ENCODE measurements around the gene MAPK6.

Gene MAPK6

GRCh38 chr15:52106641-52107040, 87.6 kb downstream of the MAPK6 start:
- no peak overlapping the region for H3K9ac ChIP-seq (ENCODE audit: low read length)
- H3K27me3 ChIP-seq (ENCODE audit: control insufficient read depth, insufficient read depth, low read length) = peaks cover 10% of the 10 kb centered on the region

GRCh38 chr15:52107238-52107637, 88.2 kb downstream of the MAPK6 start:
- Histone ChIP-seq H3K4me1 (ENCODE audit: control insufficient read depth, insufficient read depth, low read length) (no peaks in the 10 kb centered on the region), H3K9ac (ENCODE audit: low read length) (no peak overlapping the region), H3K36me3 (ENCODE audit: control insufficient read depth, insufficient read depth, low read length) (no peaks in the 10 kb centered on the region), H3K4me3 (ENCODE audit: low read length) (no peak overlapping the region), H3K9me3 (ENCODE audit: control insufficient read depth, low read length) (no peaks in the 10 kb centered on the region), H3K27me3 (ENCODE audit: control insufficient read depth, insufficient read depth, low read length) (peaks cover 16% of the 10 kb centered on the region)

More at GRCh38 chr15:52106641-52107040, 87.6 kb downstream of the MAPK6 start:
- Histone ChIP-seq H3K4me3 (ENCODE audit: low read length) (no peak overlapping the region), H3K4me1 (ENCODE audit: control insufficient read depth, insufficient read depth, low read length) (no peaks in the 10 kb centered on the region), H3K9me3 (ENCODE audit: control insufficient read depth, low read length) (no peaks in the 10 kb centered on the region), H3K36me3 (ENCODE audit: control insufficient read depth, insufficient read depth, low read length) (no peaks in the 10 kb centered on the region)

DNA sequence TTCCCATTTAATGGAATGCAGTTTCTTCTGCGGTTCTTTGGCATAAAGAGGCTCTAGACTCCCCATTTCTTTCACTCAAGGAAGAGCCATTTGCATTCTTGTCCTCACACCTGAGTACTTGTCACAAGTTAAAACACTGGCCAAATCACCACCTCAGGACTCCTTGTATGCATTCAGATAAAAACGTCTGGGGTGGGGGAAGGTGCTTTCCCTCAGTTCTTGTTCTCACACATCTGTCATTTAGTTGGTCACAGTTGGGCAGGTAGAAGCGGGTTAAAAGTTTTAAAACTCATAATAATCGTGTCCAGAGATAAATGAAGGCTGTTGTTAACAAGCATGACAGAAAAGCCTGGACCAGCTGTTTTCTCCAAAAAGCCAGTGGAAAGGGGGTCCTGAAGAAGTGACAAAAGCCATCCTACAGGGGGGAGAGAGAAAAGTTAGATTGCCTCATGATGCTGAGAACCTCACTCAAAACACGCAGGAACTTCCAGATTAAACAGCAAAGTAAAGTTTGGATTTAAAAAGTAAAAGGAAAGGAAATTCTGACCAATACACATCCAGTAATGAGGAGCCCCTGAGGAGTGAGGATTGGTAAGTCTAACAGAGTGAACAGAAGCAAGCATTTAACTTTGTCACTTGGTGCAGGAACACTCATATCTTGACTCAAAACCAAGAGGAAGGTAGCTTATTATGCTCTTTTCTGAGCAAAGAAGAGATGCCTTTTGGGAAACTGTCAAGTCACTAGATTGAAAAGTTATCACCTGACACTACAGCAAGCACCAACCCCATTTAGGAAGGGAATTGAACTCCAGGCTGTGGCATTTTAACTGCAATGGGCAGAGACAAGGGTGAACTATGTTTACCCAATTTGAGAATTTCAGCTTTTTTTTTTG, 90.8 kb downstream of the MAPK6 start:
- H3K9ac ChIP-seq (ENCODE audit: low read length) = no peak overlapping the region
- H3K27me3 ChIP-seq (ENCODE audit: control insufficient read depth, insufficient read depth, low read length) = peaks cover 28% of the 10 kb centered on the region
- no peaks in the 10 kb centered on the region for H3K4me1 ChIP-seq (ENCODE audit: control insufficient read depth, insufficient read depth, low read length)
- no peak overlapping the region for H3K4me3 ChIP-seq (ENCODE audit: low read length)
- no peaks in the 10 kb centered on the region for H3K9me3 ChIP-seq (ENCODE audit: control insufficient read depth, low read length)
- no peaks in the 10 kb centered on the region for H3K36me3 ChIP-seq (ENCODE audit: control insufficient read depth, insufficient read depth, low read length)

GRCh38 chr15:52111517-52112202, 92.6 kb downstream of the MAPK6 start:
- peak overlapping the region; percentile 33 for H3K9ac ChIP-seq (ENCODE audit: low read length)
- H3K27me3 ChIP-seq (ENCODE audit: control insufficient read depth, insufficient read depth, low read length) = peaks cover 28% of the 10 kb centered on the region
- H3K4me3 ChIP-seq (ENCODE audit: low read length) = no peak overlapping the region
- no peaks in the 10 kb centered on the region for H3K9me3 ChIP-seq (ENCODE audit: control insufficient read depth, low read length)
- H3K36me3 ChIP-seq (ENCODE audit: control insufficient read depth, insufficient read depth, low read length) = no peaks in the 10 kb centered on the region
- H3K4me1 ChIP-seq (ENCODE audit: control insufficient read depth, insufficient read depth, low read length) = peaks cover 11% of the 10 kb centered on the region

GRCh38 chr15:52112203-52112750, 93.3 kb downstream of the MAPK6 start:
- no peak overlapping the region for H3K4me3 ChIP-seq (ENCODE audit: low read length)
- H3K9me3 ChIP-seq (ENCODE audit: control insufficient read depth, low read length) = no peaks in the 10 kb centered on the region
- peaks cover 28% of the 10 kb centered on the region for H3K27me3 ChIP-seq (ENCODE audit: control insufficient read depth, insufficient read depth, low read length)
- H3K36me3 ChIP-seq (ENCODE audit: control insufficient read depth, insufficient read depth, low read length) = no peaks in the 10 kb centered on the region
- H3K4me1 ChIP-seq (ENCODE audit: control insufficient read depth, insufficient read depth, low read length) = peaks cover 12% of the 10 kb centered on the region
- H3K9ac ChIP-seq (ENCODE audit: low read length) = peak overlapping the region; percentile 33

- no peaks in the 10 kb centered on the region for H3K9me3 ChIP-seq (ENCODE audit: control insufficient read depth, low read length)
- H3K4me1 ChIP-seq (ENCODE audit: control insufficient read depth, insufficient read depth, low read length) = peaks cover 12% of the 10 kb centered on the region
- peaks cover 28% of the 10 kb centered on the region for H3K27me3 ChIP-seq (ENCODE audit: control insufficient read depth, insufficient read depth, low read length)
- no peaks in the 10 kb centered on the region for H3K36me3 ChIP-seq (ENCODE audit: control insufficient read depth, insufficient read depth, low read length)
- no peak overlapping the region for H3K9ac ChIP-seq (ENCODE audit: low read length)
- H3K4me3 ChIP-seq (ENCODE audit: low read length) = no peak overlapping the region
These were observed 94.2 kb downstream of the MAPK6 start for GRCh38 chr15:52113235-52113634.

- H3K4me1 ChIP-seq (ENCODE audit: control insufficient read depth, insufficient read depth, low read length) = peaks cover 12% of the 10 kb centered on the region
- no peak overlapping the region for H3K9ac ChIP-seq (ENCODE audit: low read length)
- no peaks in the 10 kb centered on the region for H3K36me3 ChIP-seq (ENCODE audit: control insufficient read depth, insufficient read depth, low read length)
- H3K9me3 ChIP-seq (ENCODE audit: control insufficient read depth, low read length) = no peaks in the 10 kb centered on the region
- no peak overlapping the region for H3K4me3 ChIP-seq (ENCODE audit: low read length)
- peaks cover 28% of the 10 kb centered on the region for H3K27me3 ChIP-seq (ENCODE audit: control insufficient read depth, insufficient read depth, low read length)
These were observed 94.7 kb downstream of the MAPK6 start for GRCh38 chr15:52113708-52114107.

DNA sequence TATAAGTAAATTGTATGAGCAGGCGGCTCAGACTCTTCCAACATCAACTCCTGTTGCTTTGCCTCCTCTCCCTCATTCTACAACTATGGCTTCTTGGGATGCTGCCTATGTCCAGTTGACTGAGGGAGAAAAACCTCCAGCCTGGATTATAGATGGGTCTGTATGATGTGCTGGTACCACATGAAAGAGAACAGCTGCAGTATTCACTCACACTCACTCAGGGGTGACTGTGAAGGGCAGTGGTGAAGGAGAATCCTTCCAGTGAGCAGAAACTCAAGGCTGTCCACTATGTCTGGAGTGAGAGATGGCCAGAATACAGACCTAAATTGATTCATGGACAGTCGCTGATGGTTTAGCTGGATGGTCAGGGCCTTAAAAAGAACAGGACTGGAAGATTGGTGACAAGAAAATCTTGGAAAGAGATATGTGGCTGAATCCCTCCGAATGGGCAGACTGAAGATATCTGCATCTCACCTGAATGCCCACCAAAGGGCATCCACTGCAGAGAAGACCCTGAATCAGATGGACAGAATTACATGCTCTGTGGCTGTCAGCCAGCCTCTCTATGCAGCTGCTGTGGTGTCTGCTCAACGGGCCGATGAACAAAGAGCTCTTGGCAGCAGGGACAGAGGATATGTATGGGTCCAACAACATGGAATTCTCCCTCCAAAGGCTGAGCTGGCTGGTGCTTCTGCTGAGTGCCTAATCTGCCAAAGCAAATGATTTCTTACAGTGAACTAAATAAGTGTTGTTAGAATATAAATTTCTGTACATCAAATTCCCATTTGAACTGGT, 95.4 kb downstream of the MAPK6 start:
- Histone ChIP-seq H3K4me3 (ENCODE audit: low read length) (no peak overlapping the region), H3K27me3 (ENCODE audit: control insufficient read depth, insufficient read depth, low read length) (peaks cover 28% of the 10 kb centered on the region), H3K9ac (ENCODE audit: low read length) (no peak overlapping the region), H3K36me3 (ENCODE audit: control insufficient read depth, insufficient read depth, low read length) (no peaks in the 10 kb centered on the region), H3K9me3 (ENCODE audit: control insufficient read depth, low read length) (no peaks in the 10 kb centered on the region), H3K4me1 (ENCODE audit: control insufficient read depth, insufficient read depth, low read length) (peaks cover 12% of the 10 kb centered on the region)

DNA sequence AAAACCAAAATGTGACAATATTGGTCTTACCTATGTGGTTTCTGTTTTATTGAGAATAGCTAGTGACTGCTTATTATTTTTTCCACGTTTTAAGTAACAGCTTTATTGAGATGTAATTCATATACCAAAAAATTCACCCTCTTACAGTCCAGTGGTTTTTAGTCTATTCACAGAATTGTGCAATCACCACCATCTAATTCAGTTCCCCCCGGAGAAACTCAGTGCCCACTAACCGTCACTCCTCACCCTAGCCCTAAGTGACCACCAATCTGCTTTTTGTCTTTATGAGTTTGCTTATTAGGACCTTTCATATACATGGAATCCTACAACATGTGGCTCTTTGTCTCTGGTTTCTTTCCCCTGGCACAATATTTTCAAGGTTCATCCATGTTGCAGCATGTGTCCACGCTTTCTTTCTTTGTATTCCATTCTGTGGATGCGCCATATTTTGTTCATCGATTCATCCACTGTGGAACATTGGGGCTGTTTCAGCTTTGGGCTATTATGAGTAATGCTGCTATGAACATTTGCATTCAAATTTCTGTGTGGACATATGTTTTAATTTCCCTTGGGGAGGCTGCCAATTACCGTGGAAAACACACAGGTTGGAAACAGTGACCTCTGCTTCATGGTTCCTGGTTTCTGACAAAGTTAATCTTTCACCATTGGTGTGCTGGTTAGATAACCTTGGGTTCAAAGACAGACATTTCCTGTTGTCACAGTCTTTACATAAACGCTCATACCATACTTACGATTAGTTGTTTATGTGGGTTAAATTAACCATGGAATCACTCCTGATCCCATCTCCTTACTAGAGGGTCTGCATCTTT, 96.8 kb downstream of the MAPK6 start:
- peaks cover 27% of the 10 kb centered on the region for H3K27me3 ChIP-seq (ENCODE audit: control insufficient read depth, insufficient read depth, low read length)
- no peaks in the 10 kb centered on the region for H3K9me3 ChIP-seq (ENCODE audit: control insufficient read depth, low read length)
- peaks cover 12% of the 10 kb centered on the region for H3K4me1 ChIP-seq (ENCODE audit: control insufficient read depth, insufficient read depth, low read length)
- H3K36me3 ChIP-seq (ENCODE audit: control insufficient read depth, insufficient read depth, low read length) = no peaks in the 10 kb centered on the region
- no peak overlapping the region for H3K4me3 ChIP-seq (ENCODE audit: low read length)
- H3K9ac ChIP-seq (ENCODE audit: low read length) = no peak overlapping the region
